GM23338 (cell line): ENCODE data around the gene ZNF273.

ENCODE experiments used
- CREB1 ChIP-seq: fragments of 250-450 bp; sonication (Bioruptor Pico); IDR thresholded peaks from 2 replicates; pipeline ENCODE4 v1.5.0; 2020; ENCODE audit warnings: low read depth, mild to moderate bottlenecking, moderate library complexity
- CTCF ChIP-seq, 2 experiments: fragments of 200-600 bp in 1 of 2; sonication (generic) in 1 of 2; conservative IDR thresholded peaks; 2 replicates each; pipeline versions ENCODE4 v1.5.1 to v1.6.1; 2016 to 2017; ENCODE audit warnings: antibody characterized with exemption in 2 of 2, low read depth in 2 of 2, mild to moderate bottlenecking in 2 of 2, moderate library complexity in 1 of 2
- EZH2 ChIP-seq: fragments of 200-600 bp; sonication (generic); IDR thresholded peaks from one replicate; pipeline ENCODE4 v1.8.0; 2017; ENCODE audit warnings: antibody characterized with exemption, mild to moderate bottlenecking, low read depth; ENCODE audit not compliant: unreplicated experiment
- EZH2phosphoT487 ChIP-seq: fragments of 200-600 bp; sonication (generic); IDR thresholded peaks from one replicate; pipeline ENCODE4 v1.8.1; 2018; ENCODE audit warnings: antibody characterized with exemption; ENCODE audit not compliant: unreplicated experiment

- TF ChIP-seq CTCF (conservative IDR thresholded peaks at IDR 0.05; ENCODE audit: low read depth in 2 of 2) (no peak), EZH2 (no peak), EZH2phosphoT487 (no peak), CREB1 (CRISPR knock-in tag) (no peak)
Observed at GRCh38 chr7:64854969-64855368, 48.1 kb upstream of the ZNF273 start.
